Cardiac muscle cell (in vitro differentiated cells and primary cell): ENCODE results near the gene VPS13A. TPM values are rescaled to one million over a fixed set of nuclear protein-coding genes. Genes with fewer than 3 reads are reported as not detected.

ENCODE experiments used
- DNase-seq, 2 donors: peaks; one replicate each; pipeline versions ENCODE4 v3.0.0 to v3.0.0-alpha.2; 2010 to 2017; ENCODE audit warnings: low read depth in 1 of 2, low spot score in 1 of 2
- H3K27ac ChIP-seq: fragments of 200-600 bp; sonication (generic); 2 replicates; pipeline ENCODE4 v1.5.1; 2016
- H3K27me3 ChIP-seq: fragments of 200-600 bp; sonication (generic); 2 replicates; pipeline ENCODE4 v1.6.0; 2016; ENCODE audit warnings: control low read depth
- H3K36me3 ChIP-seq: fragments of 200-600 bp; sonication (generic); 2 replicates; pipeline ENCODE4 v1.5.1; 2016; ENCODE audit warnings: control low read depth
- H3K4me1 ChIP-seq: fragments of 200-600 bp; sonication (generic); 2 replicates; pipeline ENCODE4 v1.8.1; 2017; ENCODE audit warnings: low read depth, mild to moderate bottlenecking, mixed run types
- H3K4me3 ChIP-seq: fragments of 200-600 bp; sonication (generic); 2 replicates; pipeline ENCODE4 v1.5.1; 2016; ENCODE audit warnings: mild to moderate bottlenecking
- H3K9me3 ChIP-seq: fragments of 200-600 bp; sonication (generic); 2 replicates; pipeline ENCODE4 v1.5.1; 2017; ENCODE audit warnings: low read depth, mild to moderate bottlenecking, control low read depth
- CTCF ChIP-seq: IDR thresholded peaks from 2 replicates; pipeline ENCODE4 v1.5.1; 2012; ENCODE audit warnings: low read depth, mild to moderate bottlenecking, low read length
- polyA plus RNA-seq: library from polyadenylated mRNA; unstranded; fragments of >200 nt; fragmentation: Nextera tagmentation; extraction: Ambion mirVana; gene quantifications from 2 replicates; pipeline ENCODE4 v1.2.1, GENCODE V29; 2016
- total RNA-seq: library from RNA; depleted of rRNA; stranded (reverse); fragments of >200 nt; gene quantifications from 2 replicates; pipeline ENCODE4 v1.2.3, GENCODE V29; 2016

The VPS13A gene
- total and polyA plus RNA-seq, 2 experiments from 2014 or later: 10.7 to 32.3 TPM

- Histone ChIP-seq H3K27me3 (no peaks in the 10 kb centered on the region), H3K4me3 (no peak overlapping the region), H3K27ac (no peak overlapping the region), H3K4me1 (no peaks in the 10 kb centered on the region), H3K9me3 (no peaks in the 10 kb centered on the region), H3K36me3 (no peaks in the 10 kb centered on the region)
- TF ChIP-seq CTCF: no peak
- no peak for DNase-seq
Observed at GRCh38 chr9:77149879-77150278, 27.5 kb upstream of the VPS13A start.

DNA sequence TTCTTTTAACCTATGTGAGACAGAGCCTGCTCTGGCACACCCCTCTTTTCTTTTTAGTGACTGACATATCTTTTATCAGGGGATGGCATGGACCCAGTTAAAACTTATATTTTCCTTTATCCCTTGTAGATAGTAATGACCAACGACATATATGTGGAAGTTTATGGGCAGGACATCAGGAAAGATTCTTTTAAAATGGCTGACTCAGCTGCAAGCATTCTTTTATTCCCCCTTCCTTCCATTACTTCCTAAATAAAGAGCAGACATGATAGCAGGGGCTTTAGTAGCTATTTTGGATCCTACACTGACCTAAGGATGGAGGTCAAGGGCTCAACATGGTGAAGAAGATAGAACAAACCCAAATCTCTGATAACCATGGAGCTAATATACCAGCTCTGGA is 25.0 kb upstream of the VPS13A start:
- no peaks in the 10 kb centered on the region for H3K9me3 ChIP-seq
- H3K36me3 ChIP-seq: no peaks in the 10 kb centered on the region
- no peak for TF ChIP-seq CTCF
- no peak overlapping the region for H3K27ac ChIP-seq
- no peak overlapping the region for H3K4me3 ChIP-seq
- DNase-seq: no peak
- H3K4me1 ChIP-seq: no peaks in the 10 kb centered on the region
- no peaks in the 10 kb centered on the region for H3K27me3 ChIP-seq

GRCh38 chr9:77156646-77157371 is 20.5 kb upstream of the VPS13A start:
- no peak overlapping the region for H3K27ac ChIP-seq
- H3K9me3 ChIP-seq: no peaks in the 10 kb centered on the region
- no peaks in the 10 kb centered on the region for H3K4me1 ChIP-seq
- H3K4me3 ChIP-seq: no peak overlapping the region
- TF ChIP-seq CTCF: no peak
- no peaks in the 10 kb centered on the region for H3K36me3 ChIP-seq
- DNase-seq: no peak
- H3K27me3 ChIP-seq: no peaks in the 10 kb centered on the region

GRCh38 chr9:77158772-77159513 is 18.4 kb upstream of the VPS13A start:
- DNase-seq: peak in 1 of 2 donors; percentile 62
- Histone ChIP-seq H3K27ac (no peak overlapping the region), H3K4me3 (no peak overlapping the region), H3K4me1 (no peaks in the 10 kb centered on the region), H3K27me3 (no peaks in the 10 kb centered on the region), H3K9me3 (no peaks in the 10 kb centered on the region), H3K36me3 (no peaks in the 10 kb centered on the region)
- TF ChIP-seq CTCF: no peak

- no peaks in the 10 kb centered on the region for H3K36me3 ChIP-seq
- H3K4me3 ChIP-seq: no peak overlapping the region
- no peaks in the 10 kb centered on the region for H3K4me1 ChIP-seq
- TF ChIP-seq CTCF: no peak
- DNase-seq: no peak
- no peak overlapping the region for H3K27ac ChIP-seq
- H3K9me3 ChIP-seq: no peaks in the 10 kb centered on the region
- no peaks in the 10 kb centered on the region for H3K27me3 ChIP-seq
Observed at GRCh38 chr9:77161191-77161590, 16.1 kb upstream of the VPS13A start.
